ENCODE measurements around the gene PSMA8.
"Not testable (repeated sequence)": the region's sequence is repeated elsewhere in the genome, so short reads cannot be mapped to it uniquely, and the experiment has no call there.

- not testable (repeated sequence) for TF ChIP-seq CTCF (conservative IDR thresholded peaks at IDR 0.05; ENCODE audit: low read depth, low read length); EZH2 (IDR thresholded peaks at IDR 0.05; ENCODE audit: borderline replicate concordance, low read depth, low read length, poor library complexity, severe bottlenecking)
Observed at GRCh38 chr18:26242392-26242791, 108.7 kb downstream of the PSMA8 start.

All from A673 (cell line).